Measurements from ENCODE around the gene PCDH17.

The PCDH17 gene

GRCh38 chr13:57739089-57739488 lies 107.5 kb downstream of the PCDH17 start:
- DNase-seq: no peak

DNA sequence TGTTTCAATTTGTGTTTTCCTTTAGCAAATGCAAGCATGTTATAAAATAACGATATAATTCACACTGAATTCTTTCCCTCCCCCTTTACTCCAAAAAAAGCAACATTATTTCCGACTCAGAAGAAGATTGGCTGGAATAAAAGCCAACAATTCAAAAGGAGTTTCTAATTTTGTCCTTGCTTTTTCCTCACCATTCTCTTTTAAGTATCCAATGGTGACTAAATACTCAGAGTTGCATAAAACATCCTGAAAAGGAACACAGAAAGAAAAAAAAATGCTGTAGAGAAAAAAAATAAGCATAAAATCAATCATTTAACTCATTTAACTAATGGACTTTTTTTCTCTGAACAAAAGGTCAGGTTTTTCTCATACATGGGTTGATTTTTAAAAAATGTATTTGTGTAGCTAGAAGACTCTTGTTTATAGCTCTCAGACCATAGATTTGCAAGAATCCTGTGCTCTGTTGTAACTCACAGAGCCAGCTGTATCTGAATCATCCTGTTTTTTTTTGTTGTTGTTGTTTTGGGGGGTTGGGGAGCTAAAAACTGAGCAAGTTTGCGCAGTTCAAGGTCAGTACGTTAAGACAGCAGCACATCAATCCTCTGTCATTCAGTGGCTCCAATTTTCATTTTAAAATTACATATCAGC lies 108.1 kb downstream of the PCDH17 start:
- no peak for DNase-seq

DNA sequence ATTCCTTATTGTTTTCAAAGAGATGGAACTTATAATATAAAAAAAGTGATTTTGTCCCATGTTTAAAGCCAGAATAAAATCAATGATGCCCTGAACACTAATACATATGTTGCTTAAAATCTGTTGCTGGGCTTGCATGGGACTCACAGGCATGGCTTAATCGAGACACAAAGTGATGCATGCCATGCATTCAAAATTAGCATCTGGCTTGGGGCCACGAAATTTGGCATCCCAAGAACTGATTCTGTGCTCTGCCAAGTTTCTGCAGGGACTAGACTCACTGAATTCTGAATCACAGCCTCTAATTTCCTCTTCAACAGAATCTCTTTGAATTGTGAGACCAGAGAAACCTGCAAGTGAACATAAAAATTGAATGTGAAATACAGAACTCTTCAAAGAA lies 109.2 kb downstream of the PCDH17 start:
- DNase-seq: no peak

DNA sequence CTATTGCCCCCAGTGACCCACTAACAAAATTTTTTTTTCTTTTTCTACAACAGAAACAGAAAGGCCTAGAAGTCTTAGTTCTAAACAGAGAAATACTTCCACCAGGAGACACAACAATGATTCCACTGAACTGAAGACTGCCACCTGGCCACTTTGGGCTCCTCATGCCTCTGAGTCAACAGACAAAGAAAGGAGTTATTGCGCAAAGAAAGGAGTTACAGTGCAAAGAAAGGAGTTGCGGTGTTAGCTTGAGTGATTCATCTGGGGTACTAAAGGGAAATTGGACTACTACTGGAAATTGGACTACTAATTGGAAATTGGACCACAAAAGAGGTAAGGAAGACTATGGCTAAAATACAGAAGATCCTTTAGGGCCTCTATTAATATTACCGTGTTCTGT lies 116.6 kb downstream of the PCDH17 start:
- DNase-seq: no peak

- no peak for DNase-seq
These were observed 129.4 kb downstream of the PCDH17 start for GRCh38 chr13:57760951-57761350.

- no peak for DNase-seq
These were observed 132.1 kb downstream of the PCDH17 start for GRCh38 chr13:57763689-57764088.
